ENCODE measurements around the gene AUTS2.

GRCh38 chr7:70384891-70385290 is 786.6 kb downstream of the AUTS2 start:
- TF ChIP-seq EZH2 (IDR thresholded peaks at IDR 0.05; ENCODE audit: borderline replicate concordance, low read length) (no peak), CTCF (IDR thresholded peaks at IDR 0.05; ENCODE audit: low read length) (no peak)

All from OCI-LY1 (cell line).